ENCODE results near the gene APEX2.

APEX2 gene

DNA sequence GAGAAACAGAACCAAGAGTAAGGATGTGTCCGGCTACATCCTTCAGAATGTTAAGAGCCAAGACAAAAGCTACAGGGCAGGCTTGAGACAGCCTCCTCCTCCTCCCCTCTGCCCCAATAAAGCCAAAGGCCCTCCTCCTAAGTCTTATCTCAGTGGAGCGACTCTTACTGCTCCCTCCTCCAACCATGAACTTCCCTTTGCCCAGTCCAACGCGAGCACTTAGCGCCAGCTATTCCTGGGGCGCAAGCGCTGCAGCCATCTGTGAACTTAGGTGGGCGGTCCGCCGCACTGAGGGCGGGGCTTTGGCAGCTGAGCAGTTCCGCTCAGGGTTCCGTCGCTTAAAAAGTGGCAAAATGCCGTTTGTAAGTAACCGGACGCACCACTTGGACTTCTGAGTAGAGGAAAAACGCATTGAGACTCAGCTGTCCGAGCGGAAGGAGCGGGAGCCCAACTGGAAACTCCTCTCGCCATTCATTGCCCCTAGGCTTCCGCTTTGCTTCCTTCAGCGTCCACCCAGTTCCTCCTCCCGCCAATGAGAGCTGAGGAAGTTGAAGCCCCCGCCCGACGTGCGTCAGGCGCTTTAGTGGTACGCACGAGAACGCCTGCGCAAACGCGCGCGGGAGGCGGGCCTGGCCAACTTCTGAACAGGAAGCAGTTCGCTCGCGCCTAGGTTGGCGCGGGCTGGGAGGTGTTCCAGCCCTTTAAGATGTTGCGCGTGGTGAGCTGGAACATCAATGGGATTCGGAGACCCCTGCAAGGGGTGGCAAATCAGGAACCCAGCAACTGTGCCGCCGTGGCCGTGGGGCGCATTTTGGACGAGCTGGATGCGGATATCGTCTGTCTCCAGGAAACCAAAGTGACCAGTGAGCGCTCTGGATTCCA, at the start of gene APEX2:
APEX2 (plus strand) TSS at position 647 of the 882 bp plus-strand sequence; CDS start at position 707, 60 bp downstream.
- DNase-seq (ENCODE audit: low read depth) = peak; percentile 71
- in situ Hi-C loops (cut with HindIII; ENCODE audit: low sequenced_read_pairs) = no loop called here
- peak within 1 kb of the TSS; percentile 65 for H3K4me3 ChIP-seq (ENCODE audit: low read depth, low read length)
- no peak for TF ChIP-seq CTCF (IDR thresholded peaks at IDR 0.05; ENCODE audit: low read depth, low read length, missing control alignments)

GRCh38 chrX:54950730-54951375, 49.3 kb upstream of the APEX2 start:
- no peak overlapping the region for H3K4me3 ChIP-seq (ENCODE audit: low read depth, low read length)
- no peak for TF ChIP-seq CTCF (IDR thresholded peaks at IDR 0.05; ENCODE audit: low read depth, low read length, missing control alignments)
- DNase-seq (ENCODE audit: low read depth) = no peak
- in situ Hi-C loops (cut with HindIII; ENCODE audit: low sequenced_read_pairs) = no loop called here

- no peak for TF ChIP-seq CTCF (IDR thresholded peaks at IDR 0.05; ENCODE audit: low read depth, low read length, missing control alignments)
- no peak for DNase-seq (ENCODE audit: low read depth)
- in situ Hi-C loops (cut with HindIII; ENCODE audit: low sequenced_read_pairs) = no loop called here
- H3K4me3 ChIP-seq (ENCODE audit: low read depth, low read length) = no peak overlapping the region
Observed at GRCh38 chrX:54961750-54962149, 38.4 kb upstream of the APEX2 start.

DNA sequence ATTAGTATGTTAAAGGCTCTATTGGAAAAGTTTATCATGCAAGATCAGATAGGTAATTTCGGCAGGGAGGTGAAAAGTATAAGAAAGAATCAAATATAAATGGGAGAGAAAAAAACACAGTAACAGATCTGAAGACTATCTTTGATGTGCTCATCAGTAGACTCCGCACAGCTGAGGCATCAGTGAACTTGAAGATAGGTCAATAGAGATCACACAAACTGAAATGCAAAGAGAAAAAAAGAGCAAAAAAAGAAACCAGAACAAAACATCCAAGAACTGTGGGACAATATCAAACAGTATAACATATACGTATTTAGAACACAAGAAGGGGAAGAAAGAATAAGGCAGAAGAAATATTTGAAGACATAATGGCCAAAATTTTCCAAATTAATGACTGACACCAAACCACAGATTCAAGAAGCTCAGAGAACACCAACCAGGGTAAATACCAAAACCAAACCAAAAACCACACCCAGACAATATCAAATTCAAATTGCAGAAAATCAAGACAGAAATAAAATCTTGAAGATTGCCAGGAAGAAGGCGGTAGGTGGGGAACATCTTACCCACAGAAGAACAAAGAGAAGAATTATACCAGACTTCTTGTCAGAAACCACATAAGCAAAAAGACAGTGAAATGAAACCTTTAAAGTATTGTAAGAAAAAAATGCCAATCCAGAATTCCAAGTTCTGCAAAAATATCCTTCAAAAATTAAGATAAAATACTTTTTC, 35.2 kb upstream of the APEX2 start:
- H3K4me3 ChIP-seq (ENCODE audit: low read depth, low read length) = no peak overlapping the region
- DNase-seq (ENCODE audit: low read depth) = no peak
- in situ Hi-C loops (cut with HindIII; ENCODE audit: low sequenced_read_pairs) = no loop called here
- no peak for TF ChIP-seq CTCF (IDR thresholded peaks at IDR 0.05; ENCODE audit: low read depth, low read length, missing control alignments)

GRCh38 chrX:54977387-54977786, 22.8 kb upstream of the APEX2 start:
- in situ Hi-C loops (cut with HindIII; ENCODE audit: low sequenced_read_pairs) = no loop called here
- TF ChIP-seq CTCF (IDR thresholded peaks at IDR 0.05; ENCODE audit: low read depth, low read length, missing control alignments) = no peak
- H3K4me3 ChIP-seq (ENCODE audit: low read depth, low read length) = no peak overlapping the region
- DNase-seq (ENCODE audit: low read depth) = no peak

GRCh38 chrX:54978448-54978847, 21.7 kb upstream of the APEX2 start:
- in situ Hi-C loops (cut with HindIII; ENCODE audit: low sequenced_read_pairs) = no loop called here

More at GRCh38 chrX:54978448-54978847, 21.7 kb upstream of the APEX2 start:
- no peak for DNase-seq (ENCODE audit: low read depth)
- TF ChIP-seq CTCF (IDR thresholded peaks at IDR 0.05; ENCODE audit: low read depth, low read length, missing control alignments) = no peak
- no peak overlapping the region for H3K4me3 ChIP-seq (ENCODE audit: low read depth, low read length)

All from astrocyte of the cerebellum (primary cell).